ENCODE results near the gene DLG2.
"Not testable (repeated sequence)": the region's sequence is repeated elsewhere in the genome, so short reads cannot be mapped to it uniquely, and the experiment has no call there.

The DLG2 gene

GRCh38 chr11:85301895-85302678, 325.1 kb downstream of the DLG2 start:
- DNase-seq, result no peak

GRCh38 chr11:85299258-85299942, 327.7 kb downstream of the DLG2 start:
- DNase-seq, result no peak

- DNase-seq, result no peak
These were observed 331.4 kb downstream of the DLG2 start for GRCh38 chr11:85295694-85296271.

GRCh38 chr11:85281550-85281949, 345.6 kb downstream of the DLG2 start:
- no peak for DNase-seq

- DNase-seq, result no peak
These were observed 347.9 kb downstream of the DLG2 start for GRCh38 chr11:85279267-85279666.

- DNase-seq, result no peak
These were observed 349.5 kb downstream of the DLG2 start for GRCh38 chr11:85277693-85278092.

GRCh38 chr11:85276332-85276731, 350.8 kb downstream of the DLG2 start:
- DNase-seq, result no peak

- not testable (repeated sequence) for DNase-seq
These were observed 356.8 kb downstream of the DLG2 start for GRCh38 chr11:85270315-85270714.

GRCh38 chr11:85269109-85269508, 358.0 kb downstream of the DLG2 start:
- DNase-seq, result no peak

- DNase-seq, result no peak
These were observed 360.5 kb downstream of the DLG2 start for GRCh38 chr11:85266646-85267045.

- no peak for DNase-seq
These were observed 363.8 kb downstream of the DLG2 start for GRCh38 chr11:85263328-85263727.

GRCh38 chr11:85257837-85258236, 369.3 kb downstream of the DLG2 start:
- no peak for DNase-seq

- DNase-seq, result no peak
These were observed 370.7 kb downstream of the DLG2 start for GRCh38 chr11:85256433-85256832.

- no peak for DNase-seq
These were observed 377.7 kb downstream of the DLG2 start for GRCh38 chr11:85249482-85249881.

- DNase-seq, result no peak
These were observed 379.3 kb downstream of the DLG2 start for GRCh38 chr11:85247797-85248196.

GRCh38 chr11:85238906-85239305, 388.2 kb downstream of the DLG2 start:
- no peak for DNase-seq

GRCh38 chr11:85238038-85238437, 389.1 kb downstream of the DLG2 start:
- not testable (repeated sequence) for DNase-seq

GRCh38 chr11:85236211-85236610, 390.9 kb downstream of the DLG2 start:
- no peak for DNase-seq

GRCh38 chr11:85232559-85232958, 394.6 kb downstream of the DLG2 start:
- no peak for DNase-seq

GRCh38 chr11:85231588-85231987, 395.6 kb downstream of the DLG2 start:
- no peak for DNase-seq

GRCh38 chr11:85229723-85230122, 397.4 kb downstream of the DLG2 start:
- DNase-seq, result not testable (repeated sequence)

GRCh38 chr11:85196968-85197367, 430.2 kb downstream of the DLG2 start:
- DNase-seq, result no peak

- DNase-seq, result no peak
These were observed 431.2 kb downstream of the DLG2 start for GRCh38 chr11:85195934-85196333.

- no peak for DNase-seq
These were observed 439.2 kb downstream of the DLG2 start for GRCh38 chr11:85187992-85188391.

Data from NCI-H2107 (cell line).